ENCODE data around the gene GDF9.

GDF9 gene, protein sequence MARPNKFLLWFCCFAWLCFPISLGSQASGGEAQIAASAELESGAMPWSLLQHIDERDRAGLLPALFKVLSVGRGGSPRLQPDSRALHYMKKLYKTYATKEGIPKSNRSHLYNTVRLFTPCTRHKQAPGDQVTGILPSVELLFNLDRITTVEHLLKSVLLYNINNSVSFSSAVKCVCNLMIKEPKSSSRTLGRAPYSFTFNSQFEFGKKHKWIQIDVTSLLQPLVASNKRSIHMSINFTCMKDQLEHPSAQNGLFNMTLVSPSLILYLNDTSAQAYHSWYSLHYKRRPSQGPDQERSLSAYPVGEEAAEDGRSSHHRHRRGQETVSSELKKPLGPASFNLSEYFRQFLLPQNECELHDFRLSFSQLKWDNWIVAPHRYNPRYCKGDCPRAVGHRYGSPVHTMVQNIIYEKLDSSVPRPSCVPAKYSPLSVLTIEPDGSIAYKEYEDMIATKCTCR

DNA sequence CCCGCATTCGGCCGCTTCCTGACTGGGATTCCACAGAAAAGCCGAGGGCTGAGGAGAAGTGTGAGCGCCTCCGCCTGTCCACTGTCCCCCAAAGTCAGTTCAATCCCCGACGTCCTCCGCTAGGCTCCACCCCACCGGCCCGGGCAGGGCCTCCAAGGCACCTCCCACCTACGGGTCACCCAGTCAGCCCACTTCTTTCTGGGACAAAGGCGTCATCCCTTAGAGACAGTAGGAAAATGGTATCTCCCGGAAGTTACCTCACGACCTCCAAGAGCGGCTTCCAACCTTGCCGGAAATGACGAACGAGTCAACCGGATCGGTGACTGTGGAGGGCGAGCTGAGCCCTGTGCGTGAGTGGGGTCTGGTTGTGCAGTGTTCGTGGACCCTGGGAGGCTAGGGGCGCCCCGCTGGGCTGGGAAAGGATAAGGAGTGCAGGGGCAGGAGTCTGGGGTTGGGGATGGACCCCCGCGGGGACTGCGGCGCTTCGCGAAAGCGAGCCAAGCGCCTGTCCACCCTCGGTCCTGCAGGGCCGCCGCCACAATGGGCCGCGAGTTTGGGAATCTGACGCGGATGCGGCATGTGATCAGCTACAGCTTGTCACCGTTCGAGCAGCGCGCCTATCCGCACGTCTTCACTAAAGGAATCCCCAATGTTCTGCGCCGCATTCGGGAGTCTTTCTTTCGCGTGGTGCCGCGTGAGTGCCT, at the start of gene GDF9, which contains the start of gene UQCRQ:
TSS of gene GDF9 (minus strand) at position 128 of the 704 bp plus-strand sequence. CDS start 1,936 bp downstream, outside the sequence.
TSS of gene UQCRQ (plus strand) at position 301 of the 704 bp plus-strand sequence. CDS start at position 541, 240 bp downstream.
- Histone ChIP-seq H3K27me3 (ENCODE audit: control insufficient read depth in 1 of 2, insufficient read depth in 2 of 2, low read length in 2 of 2) (no peaks in the 10 kb centered on the region), H3K27ac (ENCODE audit: low read length) (peak within 1 kb of the TSS; percentile 94), H3K4me3 (ENCODE audit: low read length in 2 of 2) (peak within 1 kb of the TSS; percentile 66 to 92), H3K36me3 (ENCODE audit: control insufficient read depth in 2 of 2, insufficient read depth in 2 of 2, low read length in 2 of 2) (peaks cover 3 to 21% of the 10 kb centered on the region in 2 donors), H3K9me3 (ENCODE audit: control insufficient read depth in 2 of 2, low read length in 2 of 2) (no peaks in the 10 kb centered on the region), H3K9ac (ENCODE audit: low read length in 2 of 2) (peak within 1 kb of the TSS; percentile 75 to 93), H3K4me1 (ENCODE audit: control insufficient read depth, insufficient read depth, low read length) (peaks cover 16% of the 10 kb centered on the region)

GRCh38 chr5:132915681-132916080, 49.4 kb upstream of the GDF9 start:
- Histone ChIP-seq H3K4me1 (ENCODE audit: control insufficient read depth, insufficient read depth, low read length) (no peaks in the 10 kb centered on the region), H3K9ac (ENCODE audit: low read length in 2 of 2) (no peak overlapping the region), H3K27ac (ENCODE audit: low read length) (no peak overlapping the region), H3K27me3 (ENCODE audit: control insufficient read depth in 1 of 2, insufficient read depth in 2 of 2, low read length in 2 of 2) (no peaks in the 10 kb centered on the region), H3K4me3 (ENCODE audit: low read length in 2 of 2) (no peak overlapping the region), H3K36me3 (ENCODE audit: control insufficient read depth in 2 of 2, insufficient read depth in 2 of 2, low read length in 2 of 2) (peaks cover 7 to 11% of the 10 kb centered on the region in 2 donors), H3K9me3 (ENCODE audit: control insufficient read depth in 2 of 2, low read length in 2 of 2) (no peaks in the 10 kb centered on the region)

DNA sequence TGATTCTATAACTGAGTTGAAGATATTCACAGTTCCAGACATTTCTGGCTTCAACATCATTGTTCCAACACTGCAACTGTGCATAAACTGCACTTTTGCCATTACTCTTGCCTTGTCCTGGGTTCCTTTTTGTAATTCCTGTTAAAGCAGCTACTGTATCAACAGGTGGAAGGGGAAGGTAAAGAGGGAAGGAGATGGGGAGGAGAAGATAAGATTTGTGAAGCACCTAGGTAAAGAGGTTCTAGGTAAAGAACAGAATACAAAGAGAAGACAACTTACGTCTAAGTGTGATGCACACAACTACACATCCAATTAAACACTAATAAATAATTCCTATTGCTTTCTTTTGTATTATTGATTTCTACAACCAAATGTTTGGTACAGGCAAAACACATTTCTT, 43.4 kb upstream of the GDF9 start:
- Histone ChIP-seq H3K9ac (ENCODE audit: low read length in 2 of 2) (no peak overlapping the region), H3K36me3 (ENCODE audit: control insufficient read depth in 2 of 2, insufficient read depth in 2 of 2, low read length in 2 of 2) (peaks cover 7 to 9% of the 10 kb centered on the region in 2 donors), H3K4me3 (ENCODE audit: low read length in 2 of 2) (no peak overlapping the region), H3K27me3 (ENCODE audit: control insufficient read depth in 1 of 2, insufficient read depth in 2 of 2, low read length in 2 of 2) (no peaks in the 10 kb centered on the region), H3K27ac (ENCODE audit: low read length) (no peak overlapping the region), H3K4me1 (ENCODE audit: control insufficient read depth, insufficient read depth, low read length) (no peaks in the 10 kb centered on the region), H3K9me3 (ENCODE audit: control insufficient read depth in 2 of 2, low read length in 2 of 2) (no peaks in the 10 kb centered on the region)

DNA sequence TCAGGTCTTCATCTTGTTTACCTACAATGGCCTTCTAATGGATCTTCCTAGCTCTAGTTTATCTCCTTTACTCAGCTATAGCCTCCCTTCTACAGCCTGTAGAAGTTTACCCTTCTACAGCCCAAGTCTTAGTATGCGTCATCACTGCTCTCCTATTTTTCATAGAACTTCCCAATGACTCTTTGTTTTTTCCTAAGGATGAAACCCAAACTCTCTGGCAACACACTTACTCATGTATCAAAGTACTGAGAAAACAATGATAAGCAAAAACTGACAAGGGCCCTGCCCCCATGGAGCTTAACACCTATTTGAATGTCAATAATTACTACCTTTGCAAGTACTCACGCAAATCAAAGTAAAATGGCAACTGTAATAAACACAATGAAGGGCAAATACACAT, 40.9 kb upstream of the GDF9 start:
- Histone ChIP-seq H3K9me3 (ENCODE audit: control insufficient read depth in 2 of 2, low read length in 2 of 2) (no peaks in the 10 kb centered on the region), H3K4me3 (ENCODE audit: low read length in 2 of 2) (no peak overlapping the region), H3K27ac (ENCODE audit: low read length) (no peak overlapping the region), H3K36me3 (ENCODE audit: control insufficient read depth in 2 of 2, insufficient read depth in 2 of 2, low read length in 2 of 2) (peaks cover 3 to 7% of the 10 kb centered on the region in 2 donors), H3K9ac (ENCODE audit: low read length in 2 of 2) (no peak overlapping the region), H3K27me3 (ENCODE audit: control insufficient read depth in 1 of 2, insufficient read depth in 2 of 2, low read length in 2 of 2) (no peaks in the 10 kb centered on the region), H3K4me1 (ENCODE audit: control insufficient read depth, insufficient read depth, low read length) (no peaks in the 10 kb centered on the region)

DNA sequence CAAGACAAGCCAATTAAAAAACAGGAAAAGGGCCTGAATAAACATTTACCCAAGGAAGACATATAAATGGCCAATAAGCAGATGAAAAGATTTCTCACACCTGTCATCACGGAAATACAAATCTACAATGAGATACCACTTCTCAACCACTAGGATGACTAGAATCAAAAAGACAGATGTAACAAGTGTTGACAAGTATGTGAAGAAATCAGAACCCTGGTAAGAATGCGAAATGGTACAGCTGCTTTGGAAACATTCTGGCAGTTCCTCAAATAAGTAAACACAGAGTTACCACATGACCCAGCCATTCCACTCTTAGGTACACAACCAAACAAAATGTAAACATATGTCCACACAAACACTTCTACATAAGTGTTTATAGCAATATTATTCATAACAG, 39.7 kb upstream of the GDF9 start:
- H3K27ac ChIP-seq (ENCODE audit: low read length) = no peak overlapping the region
- no peaks in the 10 kb centered on the region for H3K9me3 ChIP-seq (ENCODE audit: control insufficient read depth in 2 of 2, low read length in 2 of 2)
- no peak overlapping the region for H3K4me3 ChIP-seq (ENCODE audit: low read length in 2 of 2)
- H3K27me3 ChIP-seq (ENCODE audit: control insufficient read depth in 1 of 2, insufficient read depth in 2 of 2, low read length in 2 of 2) = no peaks in the 10 kb centered on the region
- no peaks in the 10 kb centered on the region for H3K4me1 ChIP-seq (ENCODE audit: control insufficient read depth, insufficient read depth, low read length)
- H3K36me3 ChIP-seq (ENCODE audit: control insufficient read depth in 2 of 2, insufficient read depth in 2 of 2, low read length in 2 of 2) = peaks cover 2 to 3% of the 10 kb centered on the region in 2 donors
- no peak overlapping the region for H3K9ac ChIP-seq (ENCODE audit: low read length in 2 of 2)

- Histone ChIP-seq H3K9ac (ENCODE audit: low read length in 2 of 2) (no peak overlapping the region), H3K9me3 (ENCODE audit: control insufficient read depth in 2 of 2, low read length in 2 of 2) (no peaks in the 10 kb centered on the region), H3K27ac (ENCODE audit: low read length) (no peak overlapping the region), H3K4me3 (ENCODE audit: low read length in 2 of 2) (no peak overlapping the region), H3K36me3 (ENCODE audit: control insufficient read depth in 2 of 2, insufficient read depth in 2 of 2, low read length in 2 of 2) (peaks cover 11 to 22% of the 10 kb centered on the region in 2 donors), H3K27me3 (ENCODE audit: control insufficient read depth in 1 of 2, insufficient read depth in 2 of 2, low read length in 2 of 2) (no peaks in the 10 kb centered on the region), H3K4me1 (ENCODE audit: control insufficient read depth, insufficient read depth, low read length) (no peaks in the 10 kb centered on the region)
Observed at GRCh38 chr5:132901730-132902129, 35.5 kb upstream of the GDF9 start.

GRCh38 chr5:132901036-132901435, 34.8 kb upstream of the GDF9 start:
- no peaks in the 10 kb centered on the region for H3K27me3 ChIP-seq (ENCODE audit: control insufficient read depth in 1 of 2, insufficient read depth in 2 of 2, low read length in 2 of 2)
- H3K9me3 ChIP-seq (ENCODE audit: control insufficient read depth in 2 of 2, low read length in 2 of 2) = no peaks in the 10 kb centered on the region
- no peak overlapping the region for H3K9ac ChIP-seq (ENCODE audit: low read length in 2 of 2)
- H3K36me3 ChIP-seq (ENCODE audit: control insufficient read depth in 2 of 2, insufficient read depth in 2 of 2, low read length in 2 of 2) = peaks cover 18 to 29% of the 10 kb centered on the region in 2 donors
- no peaks in the 10 kb centered on the region for H3K4me1 ChIP-seq (ENCODE audit: control insufficient read depth, insufficient read depth, low read length)
- H3K27ac ChIP-seq (ENCODE audit: low read length) = no peak overlapping the region
- no peak overlapping the region for H3K4me3 ChIP-seq (ENCODE audit: low read length in 2 of 2)

- H3K36me3 ChIP-seq (ENCODE audit: control insufficient read depth in 2 of 2, insufficient read depth in 2 of 2, low read length in 2 of 2) = peaks cover 31 to 50% of the 10 kb centered on the region in 2 donors
Observed at GRCh38 chr5:132898094-132898493, 31.8 kb upstream of the GDF9 start.

GRCh38 chr5:132896685-132897084, 30.4 kb upstream of the GDF9 start:
- Histone ChIP-seq H3K36me3 (ENCODE audit: control insufficient read depth in 2 of 2, insufficient read depth in 2 of 2, low read length in 2 of 2) (peaks cover 38 to 59% of the 10 kb centered on the region in 2 donors), H3K4me1 (ENCODE audit: control insufficient read depth, insufficient read depth, low read length) (no peaks in the 10 kb centered on the region), H3K9ac (ENCODE audit: low read length in 2 of 2) (no peak overlapping the region), H3K27me3 (ENCODE audit: control insufficient read depth in 1 of 2, insufficient read depth in 2 of 2, low read length in 2 of 2) (no peaks in the 10 kb centered on the region), H3K4me3 (ENCODE audit: low read length in 2 of 2) (no peak overlapping the region), H3K9me3 (ENCODE audit: control insufficient read depth in 2 of 2, low read length in 2 of 2) (no peaks in the 10 kb centered on the region), H3K27ac (ENCODE audit: low read length) (no peak overlapping the region)

More at GRCh38 chr5:132898094-132898493, 31.8 kb upstream of the GDF9 start:
- Histone ChIP-seq H3K4me3 (ENCODE audit: low read length in 2 of 2) (no peak overlapping the region), H3K9me3 (ENCODE audit: control insufficient read depth in 2 of 2, low read length in 2 of 2) (no peaks in the 10 kb centered on the region), H3K4me1 (ENCODE audit: control insufficient read depth, insufficient read depth, low read length) (no peaks in the 10 kb centered on the region), H3K27ac (ENCODE audit: low read length) (no peak overlapping the region), H3K9ac (ENCODE audit: low read length in 2 of 2) (no peak overlapping the region), H3K27me3 (ENCODE audit: control insufficient read depth in 1 of 2, insufficient read depth in 2 of 2, low read length in 2 of 2) (no peaks in the 10 kb centered on the region)

GRCh38 chr5:132895719-132896305, 29.5 kb upstream of the GDF9 start:
- Histone ChIP-seq H3K36me3 (ENCODE audit: control insufficient read depth in 2 of 2, insufficient read depth in 2 of 2, low read length in 2 of 2) (peaks cover 38 to 61% of the 10 kb centered on the region in 2 donors), H3K9ac (ENCODE audit: low read length in 2 of 2) (no peak overlapping the region), H3K27me3 (ENCODE audit: control insufficient read depth in 1 of 2, insufficient read depth in 2 of 2, low read length in 2 of 2) (no peaks in the 10 kb centered on the region), H3K4me1 (ENCODE audit: control insufficient read depth, insufficient read depth, low read length) (no peaks in the 10 kb centered on the region), H3K4me3 (ENCODE audit: low read length in 2 of 2) (no peak overlapping the region), H3K27ac (ENCODE audit: low read length) (no peak overlapping the region), H3K9me3 (ENCODE audit: control insufficient read depth in 2 of 2, low read length in 2 of 2) (no peaks in the 10 kb centered on the region)
